Neuronal stem cell (in vitro differentiated cells): ENCODE measurements around the gene UBA1.

ENCODE experiments used
- DNase-seq: peaks from one replicate; pipeline ENCODE4 v3.0.0-alpha.2; 2013; ENCODE audit warnings: low spot score
- H2AFZ ChIP-seq: one replicate; pipeline ENCODE4 v1.6.1; 2013; ENCODE audit warnings: mild to moderate bottlenecking, low read length, inconsistent platforms
- H2AK5ac ChIP-seq: 2 replicates; pipeline ENCODE4 v1.6.1; 2013; ENCODE audit warnings: low read depth, mild to moderate bottlenecking, inconsistent platforms, low read length, moderate library complexity, mixed read lengths
- H2BK120ac ChIP-seq: 2 replicates; pipeline ENCODE4 v1.6.1; 2013; ENCODE audit warnings: low read depth, mild to moderate bottlenecking, inconsistent platforms, low read length, moderate library complexity, mixed read lengths
- H2BK12ac ChIP-seq: one replicate; pipeline ENCODE4 v1.6.1; 2013; ENCODE audit warnings: low read length, inconsistent platforms
- H2BK15ac ChIP-seq: 2 replicates; pipeline ENCODE4 v1.6.1; 2013; ENCODE audit warnings: mild to moderate bottlenecking, low read length, inconsistent platforms, mixed read lengths
- H2BK5ac ChIP-seq: one replicate; pipeline ENCODE4 v1.6.1; 2013; ENCODE audit warnings: inconsistent platforms, mild to moderate bottlenecking, low read length, moderate library complexity
- H3K14ac ChIP-seq: one replicate; pipeline ENCODE4 v1.6.1; 2013; ENCODE audit warnings: low read length, inconsistent platforms
- H3K18ac ChIP-seq: 2 replicates; pipeline ENCODE4 v1.6.1; 2013; ENCODE audit warnings: low read length, inconsistent platforms
- H3K23ac ChIP-seq: 2 replicates; pipeline ENCODE4 v1.6.1; 2013; ENCODE audit warnings: low read depth, mild to moderate bottlenecking, mixed read lengths, low read length, inconsistent platforms; ENCODE audit not compliant: poor library complexity
- H3K27ac ChIP-seq: replicated peaks from 3 replicates; pipeline ENCODE4 v1.5.1; 2013; ENCODE audit warnings: low read length, inconsistent platforms
- H3K27me3 ChIP-seq, 3 experiments: 2 replicates each; pipeline ENCODE4 v1.6.1; 2013; ENCODE audit warnings: low read length in 3 of 3, mild to moderate bottlenecking in 2 of 3, inconsistent platforms in 1 of 3, low read depth in 1 of 3, mixed read lengths in 1 of 3, moderate library complexity in 1 of 3; ENCODE audit not compliant: control insufficient read depth in 3 of 3, insufficient read depth in 3 of 3
- H3K36me3 ChIP-seq, 2 donors: replicated peaks in 1 of 2; 2 replicates each; pipeline ENCODE4 v1.6.1; 2013; ENCODE audit warnings: low read length in 2 of 2; ENCODE audit not compliant: control insufficient read depth in 2 of 2, insufficient read depth in 2 of 2
- H3K4ac ChIP-seq: 2 replicates; pipeline ENCODE4 v1.6.1; 2013; ENCODE audit warnings: inconsistent platforms, mild to moderate bottlenecking, low read length, moderate library complexity
- H3K4me1 ChIP-seq, 2 donors: 1 replicate in 1 of 2; 2 replicates in 1 of 2; pipeline ENCODE4 v1.6.1; 2013; ENCODE audit warnings: low read length in 2 of 2, low read depth in 1 of 2; ENCODE audit not compliant: control insufficient read depth in 2 of 2, insufficient read depth in 1 of 2
- H3K4me2 ChIP-seq: one replicate; pipeline ENCODE4 v1.6.1; 2013; ENCODE audit warnings: mild to moderate bottlenecking, low read length, inconsistent platforms; ENCODE audit not compliant: insufficient read depth, poor library complexity, severe bottlenecking
- H3K4me3 ChIP-seq, 2 donors: 2 replicates each; pipeline ENCODE4 v1.5.1; 2013; ENCODE audit warnings: low read length in 2 of 2, mild to moderate bottlenecking in 2 of 2, inconsistent platforms in 1 of 2, moderate library complexity in 1 of 2
- H3K79me1 ChIP-seq: one replicate; pipeline ENCODE4 v1.6.1; 2013; ENCODE audit warnings: low read depth, mild to moderate bottlenecking, inconsistent platforms, low read length, moderate library complexity
- H3K9ac ChIP-seq: one replicate; pipeline ENCODE4 v1.6.1; 2013; ENCODE audit warnings: mild to moderate bottlenecking, low read depth, low read length, inconsistent platforms; ENCODE audit not compliant: poor library complexity
- H3K9me3 ChIP-seq, 2 donors: replicated peaks in 1 of 2; 2 replicates each; pipeline versions ENCODE3 to v1.6.1; 2013; ENCODE audit warnings: low read length in 2 of 2, mild to moderate bottlenecking in 2 of 2, inconsistent platforms in 1 of 2, low read depth in 1 of 2, mixed read lengths in 1 of 2, moderate library complexity in 1 of 2; ENCODE audit not compliant: control insufficient read depth in 2 of 2, insufficient read depth in 1 of 2
- H4K8ac ChIP-seq: one replicate; pipeline ENCODE4 v1.6.1; 2013; ENCODE audit warnings: low read depth, mild to moderate bottlenecking, inconsistent platforms, low read length, moderate library complexity
- H4K91ac ChIP-seq: one replicate; pipeline ENCODE4 v1.6.1; 2013; ENCODE audit warnings: low read length, low read depth, mild to moderate bottlenecking, inconsistent platforms; ENCODE audit not compliant: poor library complexity
- WGBS, 2 donors: extraction: QIAGEN DNeasy Blood & Tissue Kit; methylation state at CpG; one replicate each; pipeline ENCODE4 v1.1.7; 2013; ENCODE audit warnings: missing lambda C conversion rate in 2 of 2, mixed read lengths in 1 of 2; ENCODE audit not compliant: insufficient read length in 2 of 2, insufficient replicate concordance in 1 of 2; ENCODE audit errors: extremely low coverage in 2 of 2; 5-methylcytosine and 5-hydroxymethylcytosine counted together

UBA1 gene

DNA sequence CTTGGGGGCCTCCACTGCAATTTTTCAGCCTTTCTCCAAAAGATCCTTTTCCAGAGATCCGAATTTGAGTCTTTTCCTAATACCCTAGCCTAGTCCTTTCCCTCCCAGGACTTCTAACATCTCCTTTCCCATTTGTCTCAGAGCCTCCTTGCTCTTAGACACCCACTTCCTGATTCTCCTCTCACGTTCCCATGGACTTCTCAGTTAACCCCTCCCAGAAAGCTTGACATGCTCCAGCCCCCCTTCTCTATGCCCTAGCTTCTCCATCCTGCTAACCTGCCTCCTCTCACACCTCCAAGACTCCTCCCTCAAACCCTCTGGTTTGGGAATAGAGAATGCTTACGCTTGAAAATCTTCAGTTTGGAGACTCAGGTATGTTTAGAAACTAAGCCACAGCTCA is 2.5 kb downstream of the UBA1 start:
- peaks cover 25 to 62% of the 10 kb centered on the region in 2 donors for H3K36me3 ChIP-seq
- no peak overlapping the region for H4K91ac ChIP-seq
- H3K4me2 ChIP-seq = peak overlapping the region; percentile 11
- no peak for DNase-seq
- H3K27ac ChIP-seq = no peak overlapping the region
- no peak overlapping the region for H2AFZ ChIP-seq
- H3K27me3 ChIP-seq = no peaks in the 10 kb centered on the region
- no peak overlapping the region for H4K8ac ChIP-seq
- H3K4me3 ChIP-seq = peak overlapping the region in 1 of 2 donors; percentile 19
- no peak overlapping the region for H2BK5ac ChIP-seq
- H3K79me1 ChIP-seq = peaks cover 7% of the 10 kb centered on the region
- no peak overlapping the region for H2AK5ac ChIP-seq
- no peak overlapping the region for H3K18ac ChIP-seq
- no peak overlapping the region for H3K4ac ChIP-seq
- no peak overlapping the region for H2BK120ac ChIP-seq
- H3K14ac ChIP-seq = no peak overlapping the region
- H3K4me1 ChIP-seq = peaks cover 21 to 28% of the 10 kb centered on the region in 2 donors
- H2BK12ac ChIP-seq = no peak overlapping the region
- no peak overlapping the region for H2BK15ac ChIP-seq
- no peak overlapping the region for H3K23ac ChIP-seq
- H3K9ac ChIP-seq = no peak overlapping the region
- WGBS, 2 donors = no CpG with 5 or more reads among the region's 3 CpGs
- H3K9me3 ChIP-seq = no peaks in the 10 kb centered on the region

DNA sequence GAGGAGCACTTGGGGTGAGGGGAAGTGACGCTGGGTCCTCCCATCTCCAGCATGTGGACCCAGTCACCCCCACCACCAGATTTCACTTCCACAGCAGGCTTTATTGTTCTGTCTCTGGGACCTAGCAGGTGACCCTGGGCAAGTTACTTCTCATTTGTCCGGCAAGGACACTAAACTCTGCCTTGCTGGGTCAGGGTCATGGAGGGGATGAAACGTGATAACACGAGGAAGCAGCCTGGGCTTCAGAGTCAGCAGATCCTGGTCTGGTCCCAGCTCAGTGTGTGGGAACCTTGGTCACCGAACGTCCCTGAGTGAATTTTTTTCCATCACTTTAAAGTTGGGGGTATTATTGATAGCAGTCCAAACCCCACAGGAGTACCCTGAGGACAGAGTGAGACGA is 3.9 kb downstream of the UBA1 start:
- H3K4me3 ChIP-seq = no peak overlapping the region
- H2AK5ac ChIP-seq = no peak overlapping the region
- H3K27me3 ChIP-seq = no peaks in the 10 kb centered on the region
- no peak overlapping the region for H2BK5ac ChIP-seq
- no peak overlapping the region for H2BK15ac ChIP-seq
- no peak overlapping the region for H4K91ac ChIP-seq
- H3K27ac ChIP-seq = no peak overlapping the region
- H3K9ac ChIP-seq = no peak overlapping the region
- H2BK120ac ChIP-seq = no peak overlapping the region
- WGBS, 2 donors = no CpG with 5 or more reads among the region's 7 CpGs
- no peak overlapping the region for H3K14ac ChIP-seq
- no peak overlapping the region for H3K4me2 ChIP-seq
- H3K9me3 ChIP-seq = no peaks in the 10 kb centered on the region
- peaks cover 11% of the 10 kb centered on the region for H3K79me1 ChIP-seq
- no peak overlapping the region for H3K23ac ChIP-seq
- no peak overlapping the region for H2AFZ ChIP-seq
- no peak for DNase-seq
- no peak overlapping the region for H2BK12ac ChIP-seq
- H3K18ac ChIP-seq = no peak overlapping the region
- peaks cover 38 to 77% of the 10 kb centered on the region in 2 donors for H3K36me3 ChIP-seq
- peaks cover 21 to 27% of the 10 kb centered on the region in 2 donors for H3K4me1 ChIP-seq
- no peak overlapping the region for H4K8ac ChIP-seq
- no peak overlapping the region for H3K4ac ChIP-seq

DNA sequence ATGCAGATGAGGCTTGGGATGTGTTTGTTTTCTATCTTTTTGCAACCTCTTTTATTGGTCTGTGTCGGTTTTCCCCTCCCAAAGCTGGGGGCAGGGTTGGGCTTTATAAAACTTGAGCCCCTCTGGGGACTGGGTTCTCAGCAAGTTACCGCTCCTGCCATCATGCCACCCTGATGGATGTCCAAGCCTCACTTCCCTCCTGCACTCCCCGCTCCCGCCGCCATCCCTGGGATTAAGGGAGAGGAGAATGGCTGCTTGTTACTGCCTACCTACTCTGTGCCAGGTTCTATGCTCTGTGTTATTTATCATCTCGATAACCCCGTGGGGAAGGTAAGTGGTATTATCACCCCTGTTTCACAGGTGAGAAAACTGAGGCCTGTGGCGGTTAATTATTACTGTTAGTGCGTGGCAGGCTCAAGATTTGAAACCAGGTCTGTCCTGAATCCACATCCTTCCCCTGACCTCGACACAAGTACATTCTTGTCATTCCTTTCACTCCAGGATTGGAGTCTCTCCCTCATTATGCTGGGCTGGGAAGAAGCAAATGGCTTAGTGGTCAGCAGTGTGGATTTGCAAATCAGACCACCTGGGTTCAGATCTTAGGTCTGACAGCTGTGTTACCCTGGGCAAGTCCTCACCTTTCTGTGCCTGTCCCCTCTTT is 4.5 kb downstream of the UBA1 start:
- Histone ChIP-seq H2AK5ac (no peak overlapping the region), H2BK120ac (no peak overlapping the region), H4K8ac (no peak overlapping the region), H3K79me1 (peaks cover 11% of the 10 kb centered on the region), H3K4me2 (no peak overlapping the region), H3K18ac (no peak overlapping the region), H3K23ac (no peak overlapping the region), H3K4ac (no peak overlapping the region), H3K9ac (no peak overlapping the region), H4K91ac (no peak overlapping the region), H3K4me3 (no peak overlapping the region), H2BK15ac (no peak overlapping the region), H2BK12ac (no peak overlapping the region), H3K14ac (no peak overlapping the region), H2AFZ (no peak overlapping the region), H3K4me1 (peaks cover 19 to 27% of the 10 kb centered on the region in 2 donors), H3K9me3 (no peaks in the 10 kb centered on the region), H2BK5ac (no peak overlapping the region), H3K27me3 (no peaks in the 10 kb centered on the region), H3K36me3 (peaks cover 44 to 83% of the 10 kb centered on the region in 2 donors), H3K27ac (no peak overlapping the region)
- no peak for DNase-seq
- WGBS, 2 donors = no CpG with 5 or more reads among the region's 10 CpGs

DNA sequence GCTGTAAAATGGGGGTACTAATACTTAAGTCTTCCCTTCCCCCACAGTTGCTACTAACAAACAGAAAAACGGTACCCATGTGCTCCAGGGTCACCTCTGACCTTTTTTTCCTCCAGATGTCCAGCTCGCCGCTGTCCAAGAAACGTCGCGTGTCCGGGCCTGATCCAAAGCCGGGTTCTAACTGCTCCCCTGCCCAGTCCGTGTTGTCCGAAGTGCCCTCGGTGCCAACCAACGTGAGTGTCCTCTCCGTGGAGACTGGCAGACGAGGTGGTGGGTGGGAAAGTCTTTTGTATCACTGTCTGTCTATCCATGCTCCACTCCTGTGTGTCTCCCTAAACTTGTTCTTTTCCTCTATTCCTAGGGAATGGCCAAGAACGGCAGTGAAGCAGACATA is 5.1 kb downstream of the UBA1 start:
- Histone ChIP-seq H2AK5ac (no peak overlapping the region), H3K4ac (no peak overlapping the region), H3K14ac (no peak overlapping the region), H3K79me1 (peaks cover 11% of the 10 kb centered on the region), H2BK120ac (no peak overlapping the region), H4K8ac (no peak overlapping the region), H2BK15ac (no peak overlapping the region), H3K4me3 (no peak overlapping the region), H3K4me1 (peaks cover 19 to 27% of the 10 kb centered on the region in 2 donors), H3K18ac (no peak overlapping the region), H3K23ac (no peak overlapping the region), H2BK5ac (no peak overlapping the region), H3K9ac (no peak overlapping the region), H2BK12ac (no peak overlapping the region), H3K9me3 (no peaks in the 10 kb centered on the region), H2AFZ (no peak overlapping the region), H4K91ac (no peak overlapping the region), H3K27ac (no peak overlapping the region), H3K36me3 (peaks cover 45 to 88% of the 10 kb centered on the region in 2 donors), H3K4me2 (no peak overlapping the region), H3K27me3 (no peaks in the 10 kb centered on the region)
- no peak for DNase-seq
- no CpG with 5 or more reads among the region's 15 CpGs for WGBS, 2 donors
